SK-N-SH (cell line): ENCODE measurements around the gene SSPN. TPM values are rescaled to one million over a fixed set of nuclear protein-coding genes. Genes with fewer than 3 reads are reported as not detected.

Experiments
- CTCF ChIA-PET: fragments of 300-600, 350-600 bp; formaldehyde crosslinking; extraction: SDS; loops from one replicate; lab custom pipeline; 2021; lab: Yijun Ruan, JAX
- POLR2A ChIA-PET: fragments of 350-600 bp; sonication (Branson Sonifier 250); formaldehyde crosslinking; extraction: SDS; loops from one replicate; lab custom pipeline; 2020; ENCODE audit warnings: antibody characterized with exemption, inconsistent platforms; lab: Yijun Ruan, JAX
- DNase-seq: peaks from one replicate; pipeline ENCODE4 v3.0.0; 2012
- H2AFZ ChIP-seq: fragments of 200-600 bp; sonication (generic); 2 replicates; pipeline ENCODE4 v1.8.1; 2016; ENCODE audit warnings: antibody characterized with exemption, mild to moderate bottlenecking, low read depth
- H3F3A ChIP-seq: fragments of 200-600 bp; sonication (generic); replicated peaks from 2 replicates; pipeline ENCODE3; 2016; ENCODE audit warnings: antibody characterized with exemption, mild to moderate bottlenecking; ENCODE audit not compliant: insufficient read depth
- H3K27ac ChIP-seq, 2 experiments: fragments of 200-500 bp in 1 of 2; fragments of 200-600 bp in 1 of 2; sonication (Bioruptor generic) in 1 of 2; sonication (generic), shearing (Covaris generic) in 1 of 2; 2 replicates each; pipeline versions ENCODE4 v1.5.1 to v1.6.1; 2014 to 2016; ENCODE audit warnings: low read depth in 2 of 2, inconsistent platforms in 1 of 2, low read length in 1 of 2, mild to moderate bottlenecking in 1 of 2, mixed read lengths in 1 of 2
- H3K27me3 ChIP-seq: fragments of 200-600 bp; sonication (generic), shearing (Covaris generic); 2 replicates; pipeline ENCODE4 v1.6.1; 2016; ENCODE audit warnings: mixed run types; ENCODE audit not compliant: insufficient read depth
- H3K36me3 ChIP-seq, 2 experiments: fragments of 200-500 bp in 1 of 2; fragments of 200-600 bp in 1 of 2; sonication (Bioruptor generic) in 1 of 2; sonication (generic) in 1 of 2; replicated peaks in 1 of 2; 2 replicates each; pipeline versions ENCODE3 to v1.5.1; 2014 to 2016; ENCODE audit warnings: low read length in 1 of 2, mild to moderate bottlenecking in 1 of 2; ENCODE audit not compliant: insufficient read depth in 2 of 2, control insufficient read depth in 1 of 2
- H3K4me1 ChIP-seq, 2 experiments: fragments of 200-500 bp in 1 of 2; fragments of 200-600 bp in 1 of 2; sonication (Bioruptor generic) in 1 of 2; sonication (generic), shearing (Covaris generic) in 1 of 2; 2 replicates each; pipeline versions ENCODE4 v1.5.1 to v1.6.1; 2014 to 2016; ENCODE audit warnings: low read depth in 1 of 2, low read length in 1 of 2, mixed run types in 1 of 2; ENCODE audit not compliant: insufficient read depth in 2 of 2, control insufficient read depth in 1 of 2
- H3K4me2 ChIP-seq: fragments of 200-600 bp; sonication (generic), shearing (Covaris generic); 2 replicates; pipeline ENCODE4 v1.6.1; 2017; ENCODE audit warnings: mixed run types
- H3K4me3 ChIP-seq, 2 experiments: fragments of 200-500 bp in 1 of 2; fragments of 200-600 bp in 1 of 2; sonication (Bioruptor generic) in 1 of 2; sonication (generic), shearing (Covaris generic) in 1 of 2; 2 replicates each; pipeline versions ENCODE4 v1.5.1 to v1.8.1; 2014 to 2016; ENCODE audit warnings: low read depth in 2 of 2, inconsistent platforms in 1 of 2, low read length in 1 of 2, mild to moderate bottlenecking in 1 of 2, mixed read lengths in 1 of 2, moderate library complexity in 1 of 2
- H3K79me2 ChIP-seq: fragments of 200-600 bp; sonication (generic); 2 replicates; pipeline ENCODE4 v1.8.1; 2017; ENCODE audit warnings: mild to moderate bottlenecking; ENCODE audit not compliant: insufficient read depth
- H3K9ac ChIP-seq: fragments of 200-600 bp; sonication (generic); 2 replicates; pipeline ENCODE4 v1.6.1; 2017; ENCODE audit warnings: mixed run types
- H3K9me2 ChIP-seq: fragments of 200-600 bp; sonication (generic); 2 replicates; pipeline ENCODE4 v1.6.1; 2017; ENCODE audit warnings: mixed run types
- H3K9me3 ChIP-seq: fragments of 200-600 bp; sonication (generic); 2 replicates; pipeline ENCODE4 v1.6.1; 2017; ENCODE audit warnings: mixed run types, mild to moderate bottlenecking, moderate library complexity
- H4K20me1 ChIP-seq: fragments of 200-600 bp; sonication (generic); 2 replicates; pipeline ENCODE4 v1.6.1; 2017; ENCODE audit warnings: mild to moderate bottlenecking, mixed run types; ENCODE audit not compliant: insufficient read depth
- EP300 ChIP-seq, 2 experiments: IDR thresholded peaks; 2 replicates each; pipeline versions ENCODE4 v1.4.0 to v1.6.1; 2012; ENCODE audit warnings: borderline replicate concordance in 1 of 2, low read depth in 1 of 2, low read length in 1 of 2
- FOSL2 ChIP-seq: IDR thresholded peaks from 2 replicates; pipeline ENCODE4 v1.4.0; 2012; ENCODE audit warnings: low read depth, mild to moderate bottlenecking, moderate library complexity, borderline replicate concordance
- GABPA ChIP-seq: IDR thresholded peaks from 2 replicates; pipeline ENCODE4 v1.4.0; 2012; ENCODE audit warnings: low read depth, mild to moderate bottlenecking
- GATA2 ChIP-seq: sonication (generic); formaldehyde crosslinking; IDR thresholded peaks from 2 replicates; pipeline ENCODE4 v1.5.0; 2020; ENCODE audit warnings: mild to moderate bottlenecking, missing genetic modification reagents
- JUND ChIP-seq: IDR thresholded peaks from 2 replicates; pipeline ENCODE4 v1.4.0; 2012
- NFIC ChIP-seq: IDR thresholded peaks from 2 replicates; pipeline ENCODE4 v1.4.0; 2012; ENCODE audit warnings: borderline replicate concordance
- NRF1 ChIP-seq: IDR thresholded peaks from 2 replicates; pipeline ENCODE4 v1.6.1; 2012; ENCODE audit warnings: low read depth, mild to moderate bottlenecking, low read length
- RFX5 ChIP-seq: IDR thresholded peaks from 2 replicates; pipeline ENCODE4 v1.6.1; 2012; ENCODE audit warnings: mild to moderate bottlenecking, improper control_type of control experiment, low read length
- SMC3 ChIP-seq: IDR thresholded peaks from 2 replicates; pipeline ENCODE4 v1.6.1; 2012; ENCODE audit warnings: low read depth, low read length, improper control_type of control experiment
- TCF12 ChIP-seq: IDR thresholded peaks from 2 replicates; pipeline ENCODE4 v1.4.0; 2012
- WGBS: methylation state at CpG from one replicate; pipeline ENCODE4 v1.1.6; 2017; ENCODE audit warnings: low lambda C conversion rate; 5-methylcytosine and 5-hydroxymethylcytosine counted together
- polyA plus RNA-seq, 3 experiments: library from polyadenylated mRNA; depleted of rRNA; stranded (reverse); fragments of >200 nt; gene quantifications; 2 replicates each; pipeline ENCODE4 v1.2.3, GENCODE V29; 2012
- TF ChIP-seq, protein P1 (sequence below): IDR thresholded peaks from 2 replicates; pipeline ENCODE4 v1.4.0; 2012; ENCODE audit warnings: low read depth, borderline replicate concordance

Gene SSPN
- polyA plus RNA-seq, 1 of the 3 experiments (the other 2 are of a cell fraction), result 5.9 TPM

DNA sequence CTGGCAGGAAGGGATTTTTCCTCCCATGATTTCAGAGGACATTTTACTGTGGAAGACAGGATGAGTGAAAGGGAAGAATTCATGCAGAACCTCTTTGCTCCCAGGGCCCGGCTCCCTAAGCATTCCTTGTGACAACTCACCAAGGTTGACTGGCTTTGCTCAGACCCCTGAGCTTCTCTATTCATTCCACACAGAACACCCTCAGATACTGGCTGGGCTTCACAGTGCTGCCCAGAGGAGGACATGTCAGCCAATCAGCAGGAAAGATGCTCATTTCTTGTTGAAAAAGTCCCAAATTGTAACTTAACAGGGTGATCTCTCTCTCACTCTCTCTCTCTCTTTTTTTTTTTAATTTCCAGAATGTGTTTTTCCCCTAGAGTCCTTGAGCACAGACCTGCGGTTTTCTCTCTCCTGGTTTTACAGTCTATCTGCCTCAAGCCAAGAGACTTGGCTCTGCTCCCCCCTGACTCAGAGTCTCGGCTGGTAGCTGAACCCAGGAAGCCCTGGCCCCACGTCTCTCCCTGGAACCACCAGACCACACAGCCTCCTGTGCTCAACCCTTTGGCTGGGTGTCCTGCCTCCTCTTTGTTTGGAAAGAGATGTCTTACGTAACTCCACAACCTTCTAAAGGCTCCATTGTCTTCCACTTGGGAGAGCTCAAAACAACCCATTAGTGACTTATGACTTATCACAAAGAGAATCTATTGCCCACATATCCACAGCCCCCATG, 43.9 kb downstream of the SSPN start:
- Histone ChIP-seq H3K9me2 (no peaks in the 10 kb centered on the region), H3K27ac (no peak overlapping the region), H3K4me3 (no peak overlapping the region), H3K4me1 (peaks cover 0 to 9% of the 10 kb centered on the region in 2 experiments; a peak in 2 of 4 replicates), H3K27me3 (no peaks in the 10 kb centered on the region), H3K4me2 (no peak overlapping the region), H2AFZ (no peak overlapping the region), H4K20me1 (no peaks in the 10 kb centered on the region), H3K36me3 (no peaks in the 10 kb centered on the region), H3F3A (no peaks in the 10 kb centered on the region), H3K9ac (no peak overlapping the region), H3K9me3 (no peaks in the 10 kb centered on the region), H3K79me2 (no peaks in the 10 kb centered on the region)
- ChIA-PET CTCF (no interaction called here), POLR2A (no interaction called here)
- peak; percentile 8; the same call in 1 of the 2 replicates for TF ChIP-seq TCF12
- TF ChIP-seq RFX5, result no peak
- peak; percentile 49; the same call in 1 of the 2 replicates for TF ChIP-seq NFIC
- no peak for TF ChIP-seq NRF1
- TF ChIP-seq SMC3, result no peak
- TF ChIP-seq FOSL2, result no peak
- no peak for DNase-seq
- WGBS, result 58% methylated on average over 4 of the region's 5 CpGs

GRCh38 chr12:26239852-26240815, 44.8 kb downstream of the SSPN start:
- Histone ChIP-seq H3K4me1 (peaks cover 2 to 9% of the 10 kb centered on the region in 2 experiments; a peak in 3 of 4 replicates), H3K9me3 (no peaks in the 10 kb centered on the region), H3K27me3 (no peaks in the 10 kb centered on the region), H4K20me1 (no peaks in the 10 kb centered on the region), H3K36me3 (no peaks in the 10 kb centered on the region), H3K4me2 (no peak overlapping the region), H3K79me2 (no peaks in the 10 kb centered on the region), H2AFZ (no peak overlapping the region), H3K9me2 (no peaks in the 10 kb centered on the region), H3K9ac (no peak overlapping the region), H3F3A (no peaks in the 10 kb centered on the region), H3K27ac (no peak overlapping the region), H3K4me3 (no peak overlapping the region)
- ChIA-PET POLR2A (interaction anchor here (0.6 kb wide), 1 partner anchor 13 kb away, joined by 3 read pairs; no protein-coding TSS in a partner anchor), CTCF (no interaction called here)
- TF ChIP-seq GATA2, result peak; percentile 24; the same call in 1 of the 2 replicates
- no peak for TF ChIP-seq GABPA
- TF ChIP-seq EP300 (IDR thresholded peaks at IDR 0.05; ENCODE audit: borderline replicate concordance in 1 of 2, low read depth in 1 of 2, low read length in 1 of 2), result peak in 1 of 2 experiments; percentile 23; a peak in 1 of 4 replicates
- TF ChIP-seq, protein P1, sequence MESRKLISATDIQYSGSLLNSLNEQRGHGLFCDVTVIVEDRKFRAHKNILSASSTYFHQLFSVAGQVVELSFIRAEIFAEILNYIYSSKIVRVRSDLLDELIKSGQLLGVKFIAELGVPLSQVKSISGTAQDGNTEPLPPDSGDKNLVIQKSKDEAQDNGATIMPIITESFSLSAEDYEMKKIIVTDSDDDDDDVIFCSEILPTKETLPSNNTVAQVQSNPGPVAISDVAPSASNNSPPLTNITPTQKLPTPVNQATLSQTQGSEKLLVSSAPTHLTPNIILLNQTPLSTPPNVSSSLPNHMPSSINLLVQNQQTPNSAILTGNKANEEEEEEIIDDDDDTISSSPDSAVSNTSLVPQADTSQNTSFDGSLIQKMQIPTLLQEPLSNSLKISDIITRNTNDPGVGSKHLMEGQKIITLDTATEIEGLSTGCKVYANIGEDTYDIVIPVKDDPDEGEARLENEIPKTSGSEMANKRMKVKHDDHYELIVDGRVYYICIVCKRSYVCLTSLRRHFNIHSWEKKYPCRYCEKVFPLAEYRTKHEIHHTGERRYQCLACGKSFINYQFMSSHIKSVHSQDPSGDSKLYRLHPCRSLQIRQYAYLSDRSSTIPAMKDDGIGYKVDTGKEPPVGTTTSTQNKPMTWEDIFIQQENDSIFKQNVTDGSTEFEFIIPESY, result no peak
- TF ChIP-seq JUND, result no peak
- no peak for DNase-seq
- WGBS, result 69% methylated on average over 4 of the region's 4 CpGs
